Neural progenitor cell (in vitro differentiated cells): Measurements from ENCODE around the gene DCST2.

Experiments
- CTCF ChIP-seq: fragments of 200-600 bp; sonication (generic); IDR thresholded peaks from 2 replicates; pipeline ENCODE4 v1.5.1; 2017; ENCODE audit warnings: antibody characterized with exemption, mild to moderate bottlenecking
- EZH2phosphoT487 ChIP-seq: fragments of 200-600 bp; sonication (generic); IDR thresholded peaks from 2 replicates; pipeline ENCODE4 v1.6.1; 2017; ENCODE audit warnings: antibody characterized with exemption

GRCh38 chr1:155080312-155081228 lies 47.0 kb upstream of the DCST2 start:
- TF ChIP-seq CTCF (no peak), EZH2phosphoT487 (no peak)
